A673 (cell line): ENCODE results near the gene CDKN2D.
"Not testable (repeated sequence)": the region's sequence is repeated elsewhere in the genome, so short reads cannot be mapped to it uniquely, and the experiment has no call there.

Experiments used
- EZH2 ChIP-seq: fragments of 200-600 bp; sonication (generic); IDR thresholded peaks from 2 replicates; pipeline ENCODE4 v1.6.1; 2017; ENCODE audit warnings: borderline replicate concordance, low read depth, mild to moderate bottlenecking, mixed read lengths, antibody characterized with exemption, low read length; ENCODE audit not compliant: poor library complexity, severe bottlenecking
- TF ChIP-seq, protein P1 (sequence below): fragments of 300-800, 200-600 bp; sonication (generic); conservative IDR thresholded peaks from 2 replicates; pipeline ENCODE4 v1.5.1; 2017; ENCODE audit warnings: low read depth, mild to moderate bottlenecking, antibody characterized with exemption, low read length, moderate library complexity, mixed read lengths

DNA sequence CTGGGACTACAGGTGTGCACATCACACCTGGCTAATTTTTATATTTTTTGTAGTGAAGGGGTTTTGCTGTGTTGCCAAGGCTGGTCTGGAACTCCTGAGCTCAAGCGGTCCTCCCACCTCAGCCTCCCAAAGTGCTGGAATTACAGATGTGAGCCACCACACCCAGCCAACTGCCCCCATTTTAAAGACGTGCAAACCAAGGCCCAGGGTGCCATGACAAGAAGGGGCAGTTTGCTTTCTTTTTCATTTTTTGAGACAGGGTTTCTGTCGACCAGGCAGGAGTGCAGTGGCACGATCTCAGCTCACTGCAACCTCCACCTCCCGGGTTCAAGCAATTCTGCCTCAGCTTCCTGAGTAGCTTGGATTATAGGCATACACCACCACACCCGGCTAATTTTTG, 5.0 kb upstream of the CDKN2D start:
- TF ChIP-seq, protein P1, sequence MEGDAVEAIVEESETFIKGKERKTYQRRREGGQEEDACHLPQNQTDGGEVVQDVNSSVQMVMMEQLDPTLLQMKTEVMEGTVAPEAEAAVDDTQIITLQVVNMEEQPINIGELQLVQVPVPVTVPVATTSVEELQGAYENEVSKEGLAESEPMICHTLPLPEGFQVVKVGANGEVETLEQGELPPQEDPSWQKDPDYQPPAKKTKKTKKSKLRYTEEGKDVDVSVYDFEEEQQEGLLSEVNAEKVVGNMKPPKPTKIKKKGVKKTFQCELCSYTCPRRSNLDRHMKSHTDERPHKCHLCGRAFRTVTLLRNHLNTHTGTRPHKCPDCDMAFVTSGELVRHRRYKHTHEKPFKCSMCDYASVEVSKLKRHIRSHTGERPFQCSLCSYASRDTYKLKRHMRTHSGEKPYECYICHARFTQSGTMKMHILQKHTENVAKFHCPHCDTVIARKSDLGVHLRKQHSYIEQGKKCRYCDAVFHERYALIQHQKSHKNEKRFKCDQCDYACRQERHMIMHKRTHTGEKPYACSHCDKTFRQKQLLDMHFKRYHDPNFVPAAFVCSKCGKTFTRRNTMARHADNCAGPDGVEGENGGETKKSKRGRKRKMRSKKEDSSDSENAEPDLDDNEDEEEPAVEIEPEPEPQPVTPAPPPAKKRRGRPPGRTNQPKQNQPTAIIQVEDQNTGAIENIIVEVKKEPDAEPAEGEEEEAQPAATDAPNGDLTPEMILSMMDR: not testable (repeated sequence)
- TF ChIP-seq EZH2: not testable (repeated sequence)
